GM12891 (cell line): ENCODE measurements around the gene LCA5L.

ENCODE experiments used
- POLR2A ChIP-seq: IDR thresholded peaks from 2 replicates; pipeline ENCODE4 v1.6.1; 2011; ENCODE audit warnings: low read depth, low read length, control low read depth
- POLR2AphosphoS5 ChIP-seq: IDR thresholded peaks from 2 replicates; pipeline ENCODE4 v1.6.1; 2011; ENCODE audit warnings: low read depth, low read length, control low read depth

DNA sequence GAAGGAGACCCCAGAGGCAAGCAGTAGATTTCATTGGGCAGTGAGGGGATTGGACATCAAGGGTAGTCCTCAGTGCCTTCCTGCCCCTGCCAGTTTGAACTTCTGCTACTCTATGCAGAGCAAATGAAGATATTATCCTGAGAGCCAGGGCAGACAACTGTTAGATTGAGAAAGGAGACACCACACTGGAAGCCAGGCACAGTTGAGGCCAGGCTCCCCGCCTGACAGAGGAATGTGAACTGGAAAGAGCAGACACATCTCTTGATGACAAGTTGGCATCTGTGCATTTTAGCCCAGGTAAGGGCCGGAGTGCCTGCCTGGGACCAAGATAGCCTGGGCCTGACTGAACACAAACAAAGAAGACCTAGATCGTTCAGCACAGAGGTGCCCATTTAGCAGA is 22.2 kb upstream of the LCA5L start:
- TF ChIP-seq POLR2A (no peak), POLR2AphosphoS5 (no peak)
